ENCODE data around the gene MANBA. TPM values are rescaled to one million over a fixed set of nuclear protein-coding genes. Genes with fewer than 3 reads are reported as not detected.

Gene MANBA
- total and polyA plus RNA-seq, 2 of the 4 experiments (the other 2 are of a cell fraction): 11.5 to 17.2 TPM

GRCh38 chr4:102599886-102600285, 160.9 kb downstream of the MANBA start:
- H3K14ac ChIP-seq (replicated peaks; ENCODE audit: low read depth, low read length): no peak overlapping the region
- no peak overlapping the region for H4K5ac ChIP-seq (ENCODE audit: low read depth, low read length)
- H3K27ac ChIP-seq (ENCODE audit: insufficient read depth, low read length): no peak overlapping the region
- H4K20me1 ChIP-seq (ENCODE audit: insufficient read depth, low read length): no peaks in the 10 kb centered on the region
- H3K9ac ChIP-seq (ENCODE audit: low read depth, low read length): no peak overlapping the region
- intact Hi-C loops (cut with micrococcal nuclease): loop anchor here (10.0 kb wide), 1 partner anchor 95 kb away; the partner anchor contains the start of gene NFKB1
- no peak overlapping the region for H3K18ac ChIP-seq (ENCODE audit: low read depth, low read length)
- H2BK5ac ChIP-seq (ENCODE audit: low read depth, low read length, poor library complexity, severe bottlenecking): no peak overlapping the region
- H3K56ac ChIP-seq (ENCODE audit: extremely low read depth, insufficient read depth, low read length): no peak overlapping the region
- no peak overlapping the region for H2BK120ac ChIP-seq (ENCODE audit: low read depth, low read length)
- CTCF ChIA-PET: no interaction called here
- in situ Hi-C loops (cut with MboI; ENCODE audit: low sequenced_read_pairs): loop anchor here (10.0 kb wide), 1 partner anchor 155 kb away; no protein-coding TSS in a partner anchor
- no peak overlapping the region for H2BK15ac ChIP-seq (ENCODE audit: low read depth, low read length)
- H3K4me1 ChIP-seq (ENCODE audit: control insufficient read depth, insufficient read depth, low read length): peaks cover 11% of the 10 kb centered on the region
- no TSS peak for BruUV-seq (replicated peaks)
- no peak overlapping the region for H2AK9ac ChIP-seq (replicated peaks; ENCODE audit: low read depth, low read length, poor library complexity)
- no peak for ATAC-seq (ENCODE audit: low read depth)
- no peaks in the 10 kb centered on the region for H3K27me3 ChIP-seq (ENCODE audit: control insufficient read depth, insufficient read depth, low read length)
- no peak overlapping the region for H2AFZ ChIP-seq (replicated peaks; ENCODE audit: low read length, poor library complexity)
- no peak overlapping the region for H2AK5ac ChIP-seq (ENCODE audit: low read depth, low read length)
- no peak overlapping the region for H4K91ac ChIP-seq (ENCODE audit: insufficient read depth, low read depth, low read length)
- H3K79me1 ChIP-seq (ENCODE audit: low read depth in 1 of 2, low read length in 2 of 2): peaks cover 0 to 3% of the 10 kb centered on the region in 2 experiments; a peak in 2 of 4 replicates
- H3K4me2 ChIP-seq (ENCODE audit: low read depth, low read length): no peak overlapping the region
- POLR2A ChIA-PET (ENCODE audit: unreplicated experiment): no interaction called here
- no peak for DNase-seq
- no peak overlapping the region for H3K4ac ChIP-seq (ENCODE audit: low read depth, low read length)
- 100% methylated on average over 1 of the region's 3 CpGs for WGBS, 2 experiments (ENCODE audit: extremely low coverage in 2 of 2, insufficient read length in 1 of 2)
- TF ChIP-seq RAD21 (IDR thresholded peaks at IDR 0.05; ENCODE audit: low read length): no peak
- no peak for TF ChIP-seq SMC3 (IDR thresholded peaks at IDR 0.05; ENCODE audit: low read depth, low read length)
- TF ChIP-seq CHD1 (IDR thresholded peaks at IDR 0.05; ENCODE audit: low read depth, low read length): no peak
- TF ChIP-seq CTCF (conservative IDR thresholded peaks at IDR 0.05; ENCODE audit: low read depth, low read length): no peak
- TF ChIP-seq USF2 (IDR thresholded peaks at IDR 0.05; ENCODE audit: low read depth, low read length): no peak
- no peak for TF ChIP-seq CEBPB (IDR thresholded peaks at IDR 0.05; ENCODE audit: low read depth, low read length)
- TF ChIP-seq POLR2A (IDR thresholded peaks at IDR 0.05; ENCODE audit: low read depth, low read length): no peak
- no peaks in the 10 kb centered on the region for H3K9me3 ChIP-seq (ENCODE audit: control insufficient read depth, insufficient read depth, low read length)
- dilution Hi-C loops (cut with HindIII; ENCODE audit: low sequenced_read_pairs, unreplicated experiment): loop anchor here (25.0 kb wide), 1 partner anchor 412 kb away; the partner anchor contains the start of gene SLC9B1
- H4K8ac ChIP-seq (ENCODE audit: low read depth in 2 of 2, low read length in 2 of 2): no peak overlapping the region
- no peak overlapping the region for H2BK20ac ChIP-seq (ENCODE audit: low read depth, low read length)
- H3K36me3 ChIP-seq (ENCODE audit: control insufficient read depth, insufficient read depth, low read length): peaks cover 22% of the 10 kb centered on the region
- no peak overlapping the region for H3K4me3 ChIP-seq (ENCODE audit: insufficient read depth, low read depth, low read length)
- H3K23ac ChIP-seq (ENCODE audit: low read depth, low read length): no peak overlapping the region
- peaks cover 8% of the 10 kb centered on the region for H3K9me1 ChIP-seq (ENCODE audit: insufficient read depth, low read length)
